Lower leg skin (tissue), 4 donors: Measurements from ENCODE around the gene DNAJB9. TPM values are rescaled to one million over a fixed set of nuclear protein-coding genes. Genes with fewer than 3 reads are reported as not detected.

Experiments
- DNase-seq, 2 donors: peaks; one replicate each; pipeline ENCODE4 v3.0.0-alpha.2; 2019; ENCODE audit warnings: low spot score in 2 of 2
- H3K4me3 ChIP-seq: fragments of 200-600 bp; sonication (generic); 2 replicates; pipeline ENCODE4 v1.5.1; 2017; ENCODE audit warnings: mild to moderate bottlenecking, low read depth; ENCODE audit not compliant: poor library complexity, severe bottlenecking
- POLR2A ChIP-seq, 2 donors: fragments of 450-650 bp; IDR thresholded peaks; one replicate each; pipeline ENCODE4 v1.6.1; 2016 to 2017; ENCODE audit warnings: antibody characterized with exemption in 2 of 2, mild to moderate bottlenecking in 1 of 2, moderate library complexity in 1 of 2
- WGBS, 2 donors: methylation state at CpG; one replicate each; pipeline ENCODE4 v1.1.5; 2018; 5-methylcytosine and 5-hydroxymethylcytosine counted together
- intact Hi-C: fragments of 100-400 bp; cut with DNase I; formaldehyde crosslinking; loops from one replicate; pipeline ENCODE4 v1.15.0; 2023; ENCODE audit warnings: low total_unique reads
- total RNA-seq, 4 donors: library from RNA; depleted of rRNA; stranded (reverse); fragments of >200 nt; gene quantifications; one replicate each; pipeline ENCODE4 v1.1.0, GENCODE V29; 2016
- TF ChIP-seq, protein P1 (sequence below), 3 donors: fragments of 450-650 bp; IDR thresholded peaks; one replicate each; pipeline ENCODE4 v1.5.1; 2016; ENCODE audit warnings: antibody characterized with exemption in 3 of 3, mild to moderate bottlenecking in 3 of 3, moderate library complexity in 2 of 3

Gene DNAJB9
- total RNA-seq, 4 donors from 2014 or later = 13.2 to 41.9 (median 29.7) TPM

DNA sequence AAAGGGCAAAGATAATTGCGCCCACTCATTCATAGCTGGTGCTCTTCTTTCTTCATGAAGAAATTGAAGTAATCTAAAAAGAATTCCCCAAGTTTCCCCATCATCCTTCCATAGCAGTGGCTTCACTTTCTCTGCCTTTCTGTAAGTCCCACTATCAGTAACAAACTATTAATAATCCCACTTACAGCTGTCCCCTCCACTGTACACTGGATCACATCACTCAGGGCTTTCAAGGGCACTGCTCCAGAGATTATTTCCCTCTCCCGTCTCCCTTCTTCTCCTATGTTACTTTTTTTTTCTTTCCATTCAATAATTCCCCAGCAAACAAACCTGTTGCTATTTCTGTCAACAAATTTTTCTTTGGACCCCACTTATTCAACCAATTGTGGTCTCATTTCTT, 16.2 kb downstream of the DNAJB9 start:
- no peak for DNase-seq
- H3K4me3 ChIP-seq = no peak overlapping the region
- intact Hi-C loops = no loop called here
- WGBS, 2 donors = 81 to 85% methylated on average over 2 of the region's 2 CpGs
- TF ChIP-seq, protein P1, sequence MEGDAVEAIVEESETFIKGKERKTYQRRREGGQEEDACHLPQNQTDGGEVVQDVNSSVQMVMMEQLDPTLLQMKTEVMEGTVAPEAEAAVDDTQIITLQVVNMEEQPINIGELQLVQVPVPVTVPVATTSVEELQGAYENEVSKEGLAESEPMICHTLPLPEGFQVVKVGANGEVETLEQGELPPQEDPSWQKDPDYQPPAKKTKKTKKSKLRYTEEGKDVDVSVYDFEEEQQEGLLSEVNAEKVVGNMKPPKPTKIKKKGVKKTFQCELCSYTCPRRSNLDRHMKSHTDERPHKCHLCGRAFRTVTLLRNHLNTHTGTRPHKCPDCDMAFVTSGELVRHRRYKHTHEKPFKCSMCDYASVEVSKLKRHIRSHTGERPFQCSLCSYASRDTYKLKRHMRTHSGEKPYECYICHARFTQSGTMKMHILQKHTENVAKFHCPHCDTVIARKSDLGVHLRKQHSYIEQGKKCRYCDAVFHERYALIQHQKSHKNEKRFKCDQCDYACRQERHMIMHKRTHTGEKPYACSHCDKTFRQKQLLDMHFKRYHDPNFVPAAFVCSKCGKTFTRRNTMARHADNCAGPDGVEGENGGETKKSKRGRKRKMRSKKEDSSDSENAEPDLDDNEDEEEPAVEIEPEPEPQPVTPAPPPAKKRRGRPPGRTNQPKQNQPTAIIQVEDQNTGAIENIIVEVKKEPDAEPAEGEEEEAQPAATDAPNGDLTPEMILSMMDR (IDR thresholded peaks at IDR 0.05) = no peak
- no peak for TF ChIP-seq POLR2A (IDR thresholded peaks at IDR 0.05)

DNA sequence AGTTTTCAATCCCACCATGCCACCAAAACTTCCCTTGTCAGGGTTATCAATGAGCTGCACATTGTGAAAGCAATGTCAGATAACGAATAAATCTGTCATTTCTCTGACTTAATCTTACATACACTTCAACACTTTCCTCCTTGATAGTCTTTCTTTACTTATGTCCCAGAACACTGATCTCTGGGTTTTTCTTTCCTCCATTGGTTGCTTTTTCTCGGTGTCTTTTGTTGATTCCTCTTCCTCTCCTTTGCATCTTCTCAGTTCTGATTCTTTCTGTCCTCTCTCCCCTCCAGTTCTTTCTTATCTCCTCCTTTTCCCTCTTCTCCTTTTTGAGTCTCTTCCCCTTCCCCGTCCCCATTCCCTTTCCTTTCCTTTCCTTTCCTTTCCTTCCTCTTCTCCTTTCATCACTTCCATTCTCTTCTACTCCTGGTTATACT, 16.6 kb downstream of the DNAJB9 start:
- TF ChIP-seq POLR2A (IDR thresholded peaks at IDR 0.05) = no peak
- TF ChIP-seq, protein P1 (IDR thresholded peaks at IDR 0.05) = no peak
- H3K4me3 ChIP-seq = no peak overlapping the region
- intact Hi-C loops = no loop called here
- WGBS, 2 donors = 73 to 87% methylated on average over 2 of the region's 3 CpGs
- DNase-seq = no peak

DNA sequence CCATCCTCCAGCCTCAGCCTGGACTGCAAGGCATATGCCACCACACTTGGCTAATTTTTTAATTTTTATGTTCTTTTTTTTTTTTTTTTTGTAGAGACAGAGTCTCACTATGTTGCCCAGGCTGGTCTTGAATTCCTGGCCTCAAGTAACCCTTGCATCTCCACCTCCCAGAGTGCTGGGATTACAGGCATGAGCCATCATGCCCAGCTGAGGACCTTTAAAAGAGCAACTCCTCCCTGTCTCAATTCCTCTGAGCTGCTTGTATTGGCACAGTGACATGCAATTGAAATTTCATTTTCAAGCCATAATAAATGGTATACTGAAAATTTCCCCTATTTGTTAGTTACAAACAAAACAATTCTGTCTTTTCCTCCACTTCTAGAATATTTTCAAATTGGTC, 19.5 kb downstream of the DNAJB9 start:
- TF ChIP-seq, protein P1 (IDR thresholded peaks at IDR 0.05) = no peak
- no peak for TF ChIP-seq POLR2A (IDR thresholded peaks at IDR 0.05)
- no peak for DNase-seq
- intact Hi-C loops = no loop called here
- H3K4me3 ChIP-seq = no peak overlapping the region

DNA sequence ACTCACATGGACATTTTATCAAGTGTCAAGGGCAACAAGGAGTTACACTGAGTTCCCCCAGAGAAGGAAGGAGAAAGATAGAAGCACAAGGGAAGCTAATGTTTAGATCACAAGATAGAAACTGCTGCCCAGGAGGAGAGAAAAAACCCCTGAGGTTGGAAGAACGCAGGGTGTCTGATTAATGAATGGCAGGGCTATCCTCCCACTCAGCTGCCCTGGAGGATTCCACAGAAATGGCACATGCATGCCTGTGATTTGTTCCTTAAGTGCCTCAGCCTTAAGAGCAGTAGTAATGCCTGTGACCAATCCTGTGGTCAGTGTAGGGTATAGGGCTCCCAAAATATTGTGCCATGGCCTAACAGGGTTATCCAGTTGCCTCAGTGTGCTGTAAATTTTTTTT, 20.2 kb downstream of the DNAJB9 start:
- H3K4me3 ChIP-seq = no peak overlapping the region
- DNase-seq = no peak
- intact Hi-C loops = no loop called here
- WGBS, 2 donors = 41 to 58% methylated on average over 1 of the region's 1 CpG
- TF ChIP-seq POLR2A (IDR thresholded peaks at IDR 0.05) = no peak
- TF ChIP-seq, protein P1 (IDR thresholded peaks at IDR 0.05) = no peak

DNA sequence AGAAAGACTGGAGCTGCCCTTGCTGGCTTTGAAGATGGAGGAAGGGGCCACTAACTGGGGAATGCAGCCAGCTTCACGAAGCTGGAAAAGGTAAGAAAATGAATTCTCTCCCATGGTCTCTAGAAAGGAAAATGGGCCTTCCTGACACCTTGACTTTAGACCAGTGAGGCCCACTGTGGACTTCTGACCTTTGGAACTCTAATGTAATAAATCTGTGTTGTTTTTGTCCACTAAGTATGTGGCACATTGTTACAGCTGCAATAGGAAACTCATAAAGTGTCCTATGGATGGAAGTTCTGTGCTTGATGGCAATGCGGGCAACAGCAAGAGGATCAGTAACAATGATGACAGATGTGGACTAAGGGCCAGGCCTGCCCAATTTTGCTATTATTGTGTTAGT, 20.9 kb downstream of the DNAJB9 start:
- no peak for DNase-seq
- no peak for TF ChIP-seq POLR2A (IDR thresholded peaks at IDR 0.05)
- TF ChIP-seq, protein P1 (IDR thresholded peaks at IDR 0.05) = no peak
- intact Hi-C loops = no loop called here
- 82 to 94% methylated on average over 2 of the region's 2 CpGs for WGBS, 2 donors
- no peak overlapping the region for H3K4me3 ChIP-seq

DNA sequence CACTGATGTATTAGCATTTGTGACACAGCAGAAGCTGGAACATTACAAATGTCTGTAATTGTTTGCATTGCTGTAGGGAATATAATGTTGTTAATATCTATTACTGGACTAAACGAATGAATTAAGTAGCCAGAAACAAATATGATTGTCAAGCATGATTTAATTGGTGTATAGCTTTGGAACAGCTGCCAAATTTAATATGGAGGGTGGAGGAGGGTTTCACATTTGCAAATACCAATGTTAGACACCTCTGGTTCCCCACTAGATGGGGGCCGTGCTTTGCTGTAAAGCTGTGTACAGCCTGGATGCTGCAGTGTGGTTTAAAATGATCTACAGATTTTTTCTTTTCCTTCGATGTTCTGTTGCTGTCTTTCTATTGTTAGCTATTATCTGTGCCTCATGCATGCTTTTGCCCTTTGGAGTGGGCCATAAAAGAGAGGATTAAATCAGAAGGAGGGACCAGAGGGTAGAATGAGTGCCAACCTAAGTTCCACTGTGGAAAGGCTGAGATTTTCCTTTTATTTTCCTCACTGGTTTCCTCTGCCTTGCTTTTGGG, 23.1 kb downstream of the DNAJB9 start:
- no peak for DNase-seq
- H3K4me3 ChIP-seq = no peak overlapping the region
- 21 to 33% methylated on average over 3 of the region's 3 CpGs for WGBS, 2 donors
- TF ChIP-seq POLR2A (IDR thresholded peaks at IDR 0.05) = no peak
- TF ChIP-seq, protein P1 (IDR thresholded peaks at IDR 0.05) = no peak
- intact Hi-C loops = no loop called here
